ENCODE results near the gene GALC. TPM values are rescaled to one million over a fixed set of nuclear protein-coding genes. Genes with fewer than 3 reads are reported as not detected.

GALC gene
- total and polyA plus RNA-seq, 2 donors (not counting 3 experiments of a cell fraction or from before 2014, with no cell fraction given), result 12.4 to 14.2 TPM

DNA sequence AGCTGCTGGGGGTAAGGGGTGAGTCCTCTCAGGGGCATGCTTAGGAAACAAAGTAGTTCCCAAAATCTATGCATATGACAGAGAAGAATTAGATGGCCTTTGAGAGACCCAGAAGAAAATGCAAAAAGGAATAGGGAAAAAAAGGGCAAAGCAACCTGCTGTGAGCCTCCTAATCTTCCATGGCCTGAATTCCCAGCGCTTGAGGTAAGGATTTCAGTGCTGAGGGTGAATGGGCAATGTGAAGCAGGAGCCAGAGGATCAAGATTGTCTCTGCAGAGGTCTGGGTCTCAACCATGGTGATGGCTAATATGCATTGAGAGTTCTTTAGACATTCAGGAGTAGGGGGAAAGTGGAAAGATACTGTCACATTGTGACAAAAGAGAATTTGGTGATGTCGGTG lies 43.4 kb upstream of the GALC start:
- no peak overlapping the region for H3K4me3 ChIP-seq (replicated peaks in 1 of 3; ENCODE audit: insufficient read depth in 1 of 3, low read depth in 1 of 3, low read length in 3 of 3)
- intact Hi-C loops (cut with micrococcal nuclease), result no loop called here

DNA sequence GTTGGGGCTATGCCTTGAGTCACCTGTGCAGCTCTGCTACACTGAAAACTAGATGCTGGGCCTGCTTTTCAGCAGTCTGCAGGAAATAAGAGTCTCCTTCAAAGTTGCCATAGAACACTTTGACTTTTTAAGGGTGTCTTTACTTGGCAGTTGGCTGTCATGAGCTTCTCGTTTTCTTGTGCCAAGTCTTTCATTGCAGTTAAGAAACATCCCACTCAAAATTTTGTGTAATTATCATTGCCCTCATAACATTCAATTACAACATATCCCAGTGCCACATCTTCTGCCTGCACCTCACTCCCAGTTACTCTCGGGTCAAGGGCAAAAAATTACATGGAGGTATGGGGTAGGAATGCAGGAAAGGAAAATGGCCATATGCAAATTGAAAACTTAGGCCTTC lies 41.1 kb upstream of the GALC start:
- H3K27ac ChIP-seq (ENCODE audit: insufficient read depth, low read depth, low read length), result no peak overlapping the region
- BruUV-seq (replicated peaks), result no TSS peak
- intact Hi-C loops (cut with micrococcal nuclease) (no loop called here), dilution Hi-C loops (cut with MboI; ENCODE audit: extremely low pct_ligation_motif_present, low sequenced_read_pairs) (no loop called here)
- no peaks in the 10 kb centered on the region for H3K4me1 ChIP-seq (ENCODE audit: control insufficient read depth, extremely low read depth, insufficient read depth, low read length)
- no peaks in the 10 kb centered on the region for H4K20me1 ChIP-seq (replicated peaks; ENCODE audit: control insufficient read depth, extremely low read depth, insufficient read depth, low read length)
- ChIA-PET POLR2A (no interaction called here), CTCF (no interaction called here)
- no peaks in the 10 kb centered on the region for H3K36me3 ChIP-seq (ENCODE audit: control insufficient read depth in 2 of 2, extremely low read depth in 1 of 2, insufficient read depth in 2 of 2, low read length in 2 of 2)
- H3K9ac ChIP-seq (replicated peaks; ENCODE audit: extremely low read depth, insufficient read depth, low read length), result no peak overlapping the region
- H2AFZ ChIP-seq (ENCODE audit: low read depth, low read length), result no peak overlapping the region
- FAIRE-seq (no peak), DNase-seq (ENCODE audit: low read depth, low spot score) (no peak)
- H3K9me1 ChIP-seq (replicated peaks; ENCODE audit: control insufficient read depth, extremely low read depth, insufficient read depth, low read length), result no peaks in the 10 kb centered on the region
- no peak overlapping the region for H3K4me2 ChIP-seq (ENCODE audit: insufficient read depth, low read length)
- no peaks in the 10 kb centered on the region for H3K9me3 ChIP-seq (replicated peaks; ENCODE audit: control insufficient read depth, insufficient read depth, low read length)
- TF ChIP-seq EZH2 (IDR thresholded peaks at IDR 0.05; ENCODE audit: borderline replicate concordance, low read depth, low read length, severe bottlenecking) (no peak), JUN (IDR thresholded peaks at IDR 0.05; ENCODE audit: borderline replicate concordance, insufficient read depth, insufficient read length, low read depth) (no peak), POLR2AphosphoS5 (IDR thresholded peaks at IDR 0.05; ENCODE audit: insufficient read depth, low read depth, low read length) (no peak), POLR2A (IDR thresholded peaks at IDR 0.05; ENCODE audit: low read depth, low read length) (no peak), GATA2 (IDR thresholded peaks at IDR 0.05; ENCODE audit: insufficient read depth, insufficient read length, low read depth, low read length) (no peak), FOS (IDR thresholded peaks at IDR 0.05; ENCODE audit: borderline replicate concordance, insufficient read depth, low read length) (no peak), MYC (IDR thresholded peaks at IDR 0.05; ENCODE audit: low read depth, low read length) (no peak)
- TF ChIP-seq, protein P1, sequence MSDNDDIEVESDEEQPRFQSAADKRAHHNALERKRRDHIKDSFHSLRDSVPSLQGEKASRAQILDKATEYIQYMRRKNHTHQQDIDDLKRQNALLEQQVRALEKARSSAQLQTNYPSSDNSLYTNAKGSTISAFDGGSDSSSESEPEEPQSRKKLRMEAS (IDR thresholded peaks at IDR 0.05; ENCODE audit: insufficient read depth, insufficient read length), result no peak
- TF ChIP-seq, protein P2, sequence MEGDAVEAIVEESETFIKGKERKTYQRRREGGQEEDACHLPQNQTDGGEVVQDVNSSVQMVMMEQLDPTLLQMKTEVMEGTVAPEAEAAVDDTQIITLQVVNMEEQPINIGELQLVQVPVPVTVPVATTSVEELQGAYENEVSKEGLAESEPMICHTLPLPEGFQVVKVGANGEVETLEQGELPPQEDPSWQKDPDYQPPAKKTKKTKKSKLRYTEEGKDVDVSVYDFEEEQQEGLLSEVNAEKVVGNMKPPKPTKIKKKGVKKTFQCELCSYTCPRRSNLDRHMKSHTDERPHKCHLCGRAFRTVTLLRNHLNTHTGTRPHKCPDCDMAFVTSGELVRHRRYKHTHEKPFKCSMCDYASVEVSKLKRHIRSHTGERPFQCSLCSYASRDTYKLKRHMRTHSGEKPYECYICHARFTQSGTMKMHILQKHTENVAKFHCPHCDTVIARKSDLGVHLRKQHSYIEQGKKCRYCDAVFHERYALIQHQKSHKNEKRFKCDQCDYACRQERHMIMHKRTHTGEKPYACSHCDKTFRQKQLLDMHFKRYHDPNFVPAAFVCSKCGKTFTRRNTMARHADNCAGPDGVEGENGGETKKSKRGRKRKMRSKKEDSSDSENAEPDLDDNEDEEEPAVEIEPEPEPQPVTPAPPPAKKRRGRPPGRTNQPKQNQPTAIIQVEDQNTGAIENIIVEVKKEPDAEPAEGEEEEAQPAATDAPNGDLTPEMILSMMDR (IDR thresholded peaks at IDR 0.05; ENCODE audit: extremely low read depth in 1 of 2, insufficient read depth in 1 of 2, low read depth in 1 of 2, low read length in 2 of 2), result no peak
- no peak overlapping the region for H3K4me3 ChIP-seq (replicated peaks in 1 of 3; ENCODE audit: insufficient read depth in 1 of 3, low read depth in 1 of 3, low read length in 3 of 3)
- no peaks in the 10 kb centered on the region for H3K27me3 ChIP-seq (ENCODE audit: control insufficient read depth in 2 of 2, insufficient read depth in 2 of 2, low read length in 2 of 2)
- no peaks in the 10 kb centered on the region for H3K79me2 ChIP-seq (ENCODE audit: control insufficient read depth, insufficient read depth, low read length)

More for the DNA sequence above, 43.4 kb upstream of the GALC start:
- no peaks in the 10 kb centered on the region for H4K20me1 ChIP-seq (replicated peaks; ENCODE audit: control insufficient read depth, extremely low read depth, insufficient read depth, low read length)
- H3K36me3 ChIP-seq (ENCODE audit: control insufficient read depth in 2 of 2, extremely low read depth in 1 of 2, insufficient read depth in 2 of 2, low read length in 2 of 2), result no peaks in the 10 kb centered on the region
- no peak overlapping the region for H3K4me2 ChIP-seq (ENCODE audit: insufficient read depth, low read length)
- no peak overlapping the region for H3K9ac ChIP-seq (replicated peaks; ENCODE audit: extremely low read depth, insufficient read depth, low read length)
- no peaks in the 10 kb centered on the region for H3K79me2 ChIP-seq (ENCODE audit: control insufficient read depth, insufficient read depth, low read length)
- H3K4me1 ChIP-seq (ENCODE audit: control insufficient read depth, extremely low read depth, insufficient read depth, low read length), result no peaks in the 10 kb centered on the region
- H3K27me3 ChIP-seq (ENCODE audit: control insufficient read depth in 2 of 2, insufficient read depth in 2 of 2, low read length in 2 of 2), result no peaks in the 10 kb centered on the region
- FAIRE-seq, result no peak
- no peak for DNase-seq (ENCODE audit: low read depth, low spot score)
- ChIA-PET CTCF (no interaction called here), POLR2A (no interaction called here)
- dilution Hi-C loops (cut with MboI; ENCODE audit: extremely low pct_ligation_motif_present, low sequenced_read_pairs), result no loop called here
- no TSS peak for BruUV-seq (replicated peaks)
- H3K9me1 ChIP-seq (replicated peaks; ENCODE audit: control insufficient read depth, extremely low read depth, insufficient read depth, low read length), result no peaks in the 10 kb centered on the region
- no peak overlapping the region for H2AFZ ChIP-seq (ENCODE audit: low read depth, low read length)
- no peak overlapping the region for H3K27ac ChIP-seq (ENCODE audit: insufficient read depth, low read depth, low read length)
- H3K9me3 ChIP-seq (replicated peaks; ENCODE audit: control insufficient read depth, insufficient read depth, low read length), result no peaks in the 10 kb centered on the region
- TF ChIP-seq MYC (IDR thresholded peaks at IDR 0.05; ENCODE audit: low read depth, low read length), result no peak

All from endothelial cell of umbilical vein (primary cell).